Fibroblast of skin of left quadriceps (primary cell): ENCODE data around the gene MX2.
A peak's percentile ranks its signal among the peaks of the same experiment; 100 is the strongest.
"Not testable (repeated sequence)": the region's sequence is repeated elsewhere in the genome, so short reads cannot be mapped to it uniquely, and the experiment has no call there.

Experiments
- DNase-seq, 2 experiments: peaks; one replicate each; pipeline ENCODE4 v3.0.0-alpha.2; 2013; ENCODE audit warnings: low read depth in 2 of 2

MX2 gene, protein sequence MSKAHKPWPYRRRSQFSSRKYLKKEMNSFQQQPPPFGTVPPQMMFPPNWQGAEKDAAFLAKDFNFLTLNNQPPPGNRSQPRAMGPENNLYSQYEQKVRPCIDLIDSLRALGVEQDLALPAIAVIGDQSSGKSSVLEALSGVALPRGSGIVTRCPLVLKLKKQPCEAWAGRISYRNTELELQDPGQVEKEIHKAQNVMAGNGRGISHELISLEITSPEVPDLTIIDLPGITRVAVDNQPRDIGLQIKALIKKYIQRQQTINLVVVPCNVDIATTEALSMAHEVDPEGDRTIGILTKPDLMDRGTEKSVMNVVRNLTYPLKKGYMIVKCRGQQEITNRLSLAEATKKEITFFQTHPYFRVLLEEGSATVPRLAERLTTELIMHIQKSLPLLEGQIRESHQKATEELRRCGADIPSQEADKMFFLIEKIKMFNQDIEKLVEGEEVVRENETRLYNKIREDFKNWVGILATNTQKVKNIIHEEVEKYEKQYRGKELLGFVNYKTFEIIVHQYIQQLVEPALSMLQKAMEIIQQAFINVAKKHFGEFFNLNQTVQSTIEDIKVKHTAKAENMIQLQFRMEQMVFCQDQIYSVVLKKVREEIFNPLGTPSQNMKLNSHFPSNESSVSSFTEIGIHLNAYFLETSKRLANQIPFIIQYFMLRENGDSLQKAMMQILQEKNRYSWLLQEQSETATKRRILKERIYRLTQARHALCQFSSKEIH

DNA sequence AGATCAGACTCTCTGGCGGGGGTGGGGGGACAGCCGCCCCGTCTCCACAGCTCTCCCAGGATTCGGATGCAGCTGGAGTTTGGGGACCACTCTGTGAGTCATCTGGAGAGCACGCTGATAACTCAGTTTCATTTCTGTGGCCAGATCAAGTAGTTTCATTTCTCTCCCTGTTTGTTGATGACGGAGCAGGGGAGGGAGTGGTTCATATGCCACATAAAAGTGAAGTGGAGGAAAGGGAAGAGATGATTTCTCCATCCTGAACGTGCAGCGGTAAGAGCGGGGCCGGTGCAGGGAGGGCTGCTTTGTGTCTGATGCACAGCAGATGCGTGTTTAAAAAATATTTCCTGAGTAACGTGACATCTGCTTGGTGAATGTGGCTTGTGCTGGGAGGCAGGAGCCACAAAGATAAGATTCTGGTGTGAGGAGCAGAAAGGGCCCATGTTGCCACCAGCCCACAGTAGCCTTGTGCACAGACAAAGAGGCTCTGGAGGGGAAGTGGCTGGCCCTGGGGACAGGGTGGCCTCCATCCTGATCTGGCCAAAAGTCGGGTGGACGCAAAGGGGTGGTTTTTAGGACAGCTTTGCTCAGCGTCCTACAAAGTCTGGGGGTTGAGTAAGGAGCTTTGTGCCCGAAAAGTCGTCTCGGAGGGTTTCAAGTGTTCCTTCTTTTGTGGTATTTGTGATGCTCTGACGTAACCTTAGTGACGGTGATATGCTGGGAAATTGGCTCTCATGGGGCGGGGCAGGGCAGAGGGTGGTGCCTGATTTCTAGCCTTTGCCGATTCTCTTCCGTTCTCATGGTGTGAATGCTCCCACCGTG lies at the start of gene MX2:
Gene MX2, plus strand, starts transcription at position 242 of the 819 bp plus-strand sequence. CDS start 14,880 bp downstream, outside the sequence.
- DNase-seq, result peak; percentile 88

DNA sequence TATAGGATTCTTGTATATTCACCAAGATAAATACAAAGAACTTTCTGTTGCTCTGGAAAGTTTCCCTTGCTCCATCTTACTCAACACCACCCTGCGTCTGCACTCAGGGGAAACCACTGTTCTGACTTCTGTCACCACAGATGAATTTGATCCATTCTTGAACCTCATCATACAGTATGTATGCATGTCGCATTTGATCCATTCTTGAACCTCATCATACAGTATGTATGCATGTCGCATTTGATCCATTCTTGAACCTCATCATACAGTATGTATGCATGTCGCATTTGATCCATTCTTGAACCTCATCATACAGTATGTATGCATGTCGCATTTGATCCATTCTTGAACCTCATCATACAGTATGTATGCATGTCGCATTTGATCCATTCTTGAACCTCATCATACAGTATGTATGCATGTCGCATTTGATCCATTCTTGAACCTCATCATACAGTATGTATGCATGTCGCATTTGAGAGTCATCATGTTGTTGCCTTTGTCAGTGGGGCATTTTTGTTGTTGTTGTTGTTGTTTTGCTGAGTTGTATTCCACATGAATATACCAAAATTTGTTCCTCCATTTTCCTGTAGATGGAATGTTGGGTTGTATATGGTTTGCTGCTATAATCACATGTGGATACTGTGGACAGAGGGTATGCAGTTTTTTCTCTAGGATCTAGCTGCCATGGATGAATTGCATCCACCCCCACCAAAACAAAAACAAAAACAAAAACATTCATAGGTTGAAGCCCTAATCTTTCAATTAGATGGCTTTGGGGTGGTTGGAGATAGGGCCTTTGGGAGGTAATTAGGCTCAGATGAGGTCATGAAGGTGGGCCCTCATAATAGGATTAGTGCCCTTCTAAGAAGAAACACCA lies 48.3 kb upstream of the MX2 start:
- not testable (repeated sequence) for DNase-seq

DNA sequence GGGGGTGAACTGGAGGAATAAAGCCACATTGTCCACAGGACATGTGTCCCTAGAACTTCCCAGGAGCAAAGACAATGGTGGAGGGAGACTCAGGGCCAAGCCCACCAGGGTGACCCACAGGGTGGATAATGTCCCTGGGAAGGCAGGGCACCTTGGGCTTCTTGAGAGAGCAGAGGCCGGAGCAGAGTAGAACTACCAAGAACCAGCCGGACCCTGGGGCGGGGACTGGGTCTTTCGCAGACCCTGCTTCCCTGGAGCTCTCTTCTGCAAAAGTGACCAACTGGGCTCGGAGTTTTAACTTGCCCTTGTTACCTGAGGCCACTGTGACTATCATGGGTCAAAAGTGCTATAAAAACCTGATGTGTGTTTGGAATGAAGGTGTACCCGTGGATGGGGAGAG lies 46.1 kb upstream of the MX2 start:
- DNase-seq, result no peak

DNA sequence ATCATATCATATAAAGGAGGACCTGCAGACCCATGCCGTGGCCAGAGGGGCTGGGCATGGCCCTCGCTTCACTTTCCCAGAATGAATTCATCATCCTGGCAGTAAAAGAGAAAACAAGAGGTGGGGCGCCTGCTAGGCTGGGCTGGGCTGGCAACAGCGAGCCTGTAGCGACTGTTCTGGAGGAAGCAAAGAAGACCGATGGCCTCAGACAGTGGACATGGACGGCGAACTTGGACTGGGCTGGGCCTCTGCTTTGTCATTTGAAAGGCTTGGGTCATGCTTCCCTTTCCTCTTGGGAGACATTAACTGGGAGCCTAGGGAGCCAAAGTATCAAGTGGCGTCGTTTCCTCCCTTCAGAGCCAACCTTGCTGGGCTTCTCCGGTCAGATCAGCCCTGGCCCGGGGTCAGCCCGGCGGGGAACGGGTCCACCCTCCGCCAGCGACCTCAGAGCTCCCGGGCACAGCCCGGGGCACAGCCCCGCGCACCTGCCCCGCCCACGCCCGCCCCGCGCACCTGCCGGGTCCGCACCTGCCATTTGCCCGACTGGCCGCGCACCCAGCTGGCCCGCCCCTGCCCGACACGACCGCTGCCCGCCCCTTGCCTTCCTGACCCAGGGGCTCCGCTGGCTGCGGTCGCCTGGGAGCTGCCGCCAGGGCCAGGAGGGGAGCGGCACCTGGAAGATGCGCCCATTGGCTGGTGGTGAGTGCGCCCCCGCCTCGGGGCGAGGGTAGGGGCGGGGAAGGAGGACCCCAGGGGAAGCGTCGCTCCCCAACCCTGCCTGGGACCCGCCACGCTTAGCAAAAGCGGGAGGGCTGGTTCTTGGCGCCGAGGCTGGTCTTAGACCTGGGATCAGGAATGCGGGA lies 45.4 kb upstream of the MX2 start, which contains the start of gene FAM3B:
Gene FAM3B, plus strand, starts transcription at position 602 of the 863 bp plus-strand sequence. Its CDS starts 79 bp downstream, at position 681.
- no peak for DNase-seq

DNA sequence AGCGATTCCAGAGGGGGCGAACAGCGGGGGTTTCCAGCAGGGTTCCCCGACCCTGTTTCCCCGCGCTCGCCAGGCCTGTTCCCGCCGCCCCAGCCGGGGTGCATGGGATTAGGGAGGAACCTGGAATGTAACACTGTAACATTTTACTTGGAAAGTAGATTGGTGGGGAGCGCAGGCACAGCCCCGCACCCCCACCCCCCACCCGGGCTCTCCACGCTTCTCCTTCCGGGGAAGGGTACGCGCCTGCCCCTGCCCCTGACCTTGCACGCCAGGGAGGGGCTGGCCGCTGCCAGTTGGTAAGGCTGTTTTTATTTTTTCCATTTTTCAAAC lies 44.8 kb upstream of the MX2 start:
- no peak for DNase-seq

DNA sequence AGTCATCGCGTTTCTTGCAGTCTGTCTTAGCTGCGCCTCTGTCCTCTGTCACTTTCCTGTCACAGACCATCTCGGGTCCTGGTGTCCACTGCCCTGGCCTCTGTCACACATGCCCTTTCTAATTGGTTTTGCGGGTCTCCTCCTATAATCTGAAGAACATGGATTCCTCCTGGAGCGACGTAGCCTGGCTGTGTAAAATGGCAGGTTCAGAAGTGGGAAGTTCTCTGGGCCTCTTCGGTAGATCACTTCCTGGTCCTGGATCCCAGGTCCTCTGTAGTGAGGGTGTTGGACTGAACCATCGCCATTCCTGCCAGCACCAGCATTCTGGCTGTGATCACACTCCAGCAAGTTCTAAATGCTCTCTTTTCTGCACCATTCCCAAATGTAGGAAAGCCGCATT lies 44.4 kb upstream of the MX2 start:
- no peak for DNase-seq

DNA sequence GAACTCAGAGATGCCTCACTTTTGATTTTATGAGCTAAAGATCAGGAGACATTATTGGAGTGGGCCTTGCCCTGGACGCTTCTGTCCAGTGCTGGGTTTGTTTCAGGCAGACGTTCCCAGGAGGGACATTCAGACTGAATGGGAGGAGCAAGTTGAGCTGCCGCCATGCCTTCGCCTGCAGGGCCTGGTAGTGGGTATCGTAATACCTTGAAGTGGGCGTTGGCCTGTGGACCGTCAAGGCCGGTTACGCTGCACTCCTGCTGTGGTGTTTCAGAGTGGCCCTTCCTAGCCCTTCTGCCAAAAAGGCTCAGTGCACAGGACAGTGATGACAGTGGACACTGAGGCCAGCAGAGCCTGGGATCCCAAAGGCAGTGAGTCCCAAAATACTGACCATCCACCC lies 43.6 kb upstream of the MX2 start:
- DNase-seq, result no peak

DNA sequence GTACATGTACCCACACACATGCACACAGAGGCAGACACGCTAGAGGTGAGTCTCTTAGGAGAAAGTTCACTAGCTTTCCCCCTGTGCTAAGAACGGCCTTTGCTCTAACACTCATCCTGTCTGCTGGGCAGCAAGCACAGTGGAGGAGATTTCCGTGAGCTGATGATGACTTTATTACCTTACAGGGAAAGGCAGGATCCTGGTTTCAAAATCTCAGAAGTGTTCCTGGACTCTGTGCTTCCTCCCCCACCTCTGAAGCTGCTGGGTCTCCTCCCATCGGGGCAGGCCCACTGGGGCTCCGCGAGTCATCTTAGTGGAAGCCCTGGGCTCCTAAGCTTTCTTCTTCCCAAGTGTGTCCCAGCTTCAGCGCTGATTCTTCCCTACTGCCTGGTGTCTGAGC lies 42.6 kb upstream of the MX2 start:
- no peak for DNase-seq

DNA sequence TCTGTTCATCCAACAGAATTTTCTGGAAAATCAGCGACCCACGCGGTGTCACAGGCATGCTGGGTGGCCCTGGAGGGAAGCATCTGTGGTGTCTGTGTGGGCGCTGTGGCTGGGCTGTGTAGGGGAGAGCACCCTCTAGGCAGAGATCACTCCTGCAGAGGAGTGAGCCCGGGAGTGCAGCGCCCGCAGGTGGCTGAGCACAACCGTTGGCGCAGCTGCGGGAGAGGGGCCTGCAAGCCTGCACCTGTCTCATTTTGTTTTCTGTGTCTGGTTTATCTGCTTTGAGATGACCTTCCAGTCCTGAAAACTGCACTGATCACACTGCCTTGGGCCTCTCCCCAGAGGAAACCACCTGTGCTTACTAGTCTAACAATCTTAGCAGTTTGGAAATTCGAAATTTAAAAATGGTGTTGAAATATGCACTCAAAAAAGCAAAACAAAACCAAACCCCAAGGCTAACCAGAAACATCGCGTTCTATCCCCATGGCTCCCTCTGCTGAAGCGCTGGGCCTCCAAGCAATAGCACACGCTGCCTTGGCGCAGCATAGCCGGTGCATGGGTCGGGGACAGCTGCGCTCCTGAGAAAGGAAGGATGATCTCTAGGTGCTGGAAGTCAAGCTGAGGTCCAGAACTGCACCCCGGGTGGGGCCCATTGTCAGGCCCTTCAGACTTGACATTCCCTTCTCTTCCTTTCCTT lies 40.5 kb upstream of the MX2 start:
- DNase-seq, result no peak

DNA sequence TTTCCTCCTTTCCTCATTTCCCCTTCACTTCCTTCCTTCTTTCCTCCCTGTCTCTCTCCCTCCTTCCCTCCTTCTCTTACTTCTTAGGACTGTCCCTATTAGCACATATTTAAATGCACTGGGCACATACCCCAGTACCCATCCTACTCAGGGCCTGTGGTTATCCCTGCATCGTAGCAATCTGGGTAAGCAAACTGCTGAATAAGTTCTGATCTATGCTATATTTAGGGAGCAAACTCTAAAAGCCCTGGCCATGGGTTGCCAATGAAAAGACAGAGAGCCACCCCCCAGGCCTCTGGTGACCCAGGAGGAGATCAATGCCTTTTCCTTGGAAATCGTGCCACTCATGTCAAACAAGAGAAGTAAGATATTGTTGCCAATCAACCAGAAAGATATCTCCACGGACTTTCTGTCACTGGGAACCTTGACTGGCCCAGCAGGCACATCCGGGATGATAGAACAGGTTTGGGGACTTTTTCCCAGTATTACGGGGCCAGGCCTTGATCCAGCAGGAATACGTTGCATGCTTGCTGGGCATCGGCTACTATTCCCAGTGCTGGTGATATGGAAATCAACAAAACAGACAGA lies 39.8 kb upstream of the MX2 start:
- DNase-seq, result no peak

DNA sequence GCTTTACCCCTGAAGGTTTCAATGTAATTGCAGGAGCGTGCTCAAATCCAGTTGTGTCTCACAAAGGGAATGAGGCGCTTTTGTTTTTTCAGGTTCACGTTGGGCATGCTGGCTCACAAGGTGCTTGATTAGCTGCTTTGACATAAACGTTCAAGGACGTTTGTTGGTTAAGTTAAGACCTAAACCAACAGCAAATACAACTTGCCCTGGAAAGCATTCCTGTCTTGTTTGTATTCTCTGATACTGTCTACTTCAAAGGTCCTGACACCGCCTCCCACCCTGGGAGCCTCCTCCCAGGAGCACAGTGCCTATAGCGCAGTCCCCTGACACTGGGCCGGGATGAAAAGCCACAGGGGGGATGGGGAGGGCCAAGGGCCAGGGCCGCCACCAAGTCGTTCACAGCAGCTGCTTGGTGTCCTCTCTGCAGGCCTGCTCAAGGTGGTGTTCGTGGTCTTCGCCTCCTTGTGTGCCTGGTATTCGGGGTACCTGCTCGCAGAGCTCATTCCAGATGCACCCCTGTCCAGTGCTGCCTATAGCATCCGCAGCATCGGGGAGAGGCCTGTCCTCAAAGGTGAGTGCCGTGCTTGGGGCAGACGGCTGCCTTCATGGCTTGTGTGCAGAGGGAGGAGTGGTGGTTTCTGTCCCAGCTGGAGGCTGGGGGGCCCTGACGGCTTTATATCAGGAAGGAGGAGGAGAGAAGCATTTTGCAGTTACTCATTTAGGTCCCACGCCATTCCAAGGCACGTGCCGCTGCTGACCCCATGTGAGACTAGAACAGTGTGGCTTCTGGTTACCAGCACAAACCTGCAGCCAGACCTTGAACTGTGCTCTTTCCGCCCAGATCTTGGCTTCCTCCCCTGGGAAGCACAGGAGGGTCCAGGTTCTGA lies 39.1 kb upstream of the MX2 start:
- DNase-seq, result no peak

DNA sequence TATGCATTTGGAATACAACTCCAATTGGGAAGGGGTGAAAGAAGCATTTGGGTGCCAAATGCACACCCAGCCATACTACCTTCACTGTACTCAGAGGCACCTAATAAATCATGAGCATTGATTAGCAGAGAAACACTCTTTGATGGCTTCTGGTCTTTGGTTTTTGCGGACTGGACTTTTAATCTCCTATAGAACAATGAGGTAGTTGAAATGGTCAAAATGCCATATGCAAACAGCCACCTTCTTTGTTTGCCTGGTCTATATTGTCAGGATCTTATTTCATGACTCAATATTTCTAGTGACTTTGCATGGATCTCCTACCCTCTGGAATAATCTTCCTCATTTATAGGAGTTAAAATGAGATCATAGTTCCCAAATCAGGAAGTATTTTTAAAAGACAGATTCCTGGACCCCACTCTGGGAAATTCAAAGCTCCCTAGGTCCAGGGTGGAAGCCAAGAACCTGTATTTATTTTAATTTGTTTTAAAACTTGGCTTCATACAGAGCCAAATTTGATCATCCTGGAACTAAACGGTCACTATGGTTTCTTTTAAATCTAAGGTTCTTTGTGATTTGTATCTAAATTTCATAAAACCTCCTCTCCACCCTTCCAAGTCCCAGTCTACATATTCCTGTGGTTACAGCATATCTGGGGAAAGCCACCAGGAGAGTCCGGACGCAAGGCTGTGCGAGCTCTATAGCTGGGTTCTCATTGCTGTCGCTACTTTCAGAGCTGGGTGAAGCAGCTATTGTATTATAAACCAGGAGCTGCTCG lies 36.5 kb upstream of the MX2 start:
- DNase-seq, result no peak

DNA sequence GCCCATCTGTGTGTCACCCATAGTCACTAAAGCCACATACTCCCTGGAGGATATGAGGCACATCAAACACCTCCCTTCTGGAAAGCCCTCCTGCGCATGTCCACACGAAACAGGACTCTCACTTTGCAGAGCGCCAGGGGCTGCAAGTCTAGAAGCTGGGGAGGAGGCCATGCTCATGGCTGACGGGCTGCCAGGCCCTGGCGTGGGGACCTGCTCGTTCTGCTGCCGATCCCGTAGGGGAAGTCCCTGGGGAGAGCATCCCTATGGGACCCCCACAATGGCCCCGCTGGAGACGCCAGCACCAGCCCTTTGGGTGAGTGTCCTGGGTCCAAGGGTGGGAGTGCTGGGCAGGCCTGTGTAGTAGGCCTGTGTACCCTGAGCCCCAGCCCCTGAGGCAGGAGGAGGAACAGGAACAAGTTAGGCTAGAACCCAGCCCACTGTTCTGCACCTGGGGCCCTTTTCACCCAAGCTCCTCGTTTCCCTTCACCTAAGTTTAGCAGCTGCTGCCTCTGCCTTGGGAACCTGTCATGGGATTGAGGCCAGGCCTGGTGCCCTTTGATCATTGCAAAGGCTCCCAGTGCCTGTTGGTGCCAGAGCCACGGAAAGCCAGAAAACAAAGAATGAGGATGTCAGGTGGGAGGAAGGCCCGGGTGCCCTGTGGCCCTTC lies 35.3 kb upstream of the MX2 start:
- no peak for DNase-seq

DNA sequence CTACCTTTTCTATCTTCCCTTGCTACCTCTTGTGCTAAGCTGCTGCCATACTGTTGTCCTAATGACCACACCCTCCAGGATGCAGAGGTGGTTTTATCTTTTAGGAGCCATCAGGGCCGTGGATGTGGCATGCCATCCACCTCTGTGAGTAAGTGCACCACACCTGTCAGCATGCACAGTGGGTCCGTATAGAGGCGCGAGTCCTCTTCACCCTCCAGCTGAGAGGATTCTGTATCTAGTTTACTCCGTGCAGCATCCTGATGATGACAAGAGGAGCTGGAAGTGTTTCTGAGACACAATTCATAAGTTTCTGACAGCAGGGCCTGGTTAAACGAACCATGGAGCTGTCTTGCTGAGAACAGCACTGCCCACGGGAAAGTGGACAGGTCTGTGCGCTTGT lies 34.1 kb upstream of the MX2 start:
- DNase-seq, result no peak

DNA sequence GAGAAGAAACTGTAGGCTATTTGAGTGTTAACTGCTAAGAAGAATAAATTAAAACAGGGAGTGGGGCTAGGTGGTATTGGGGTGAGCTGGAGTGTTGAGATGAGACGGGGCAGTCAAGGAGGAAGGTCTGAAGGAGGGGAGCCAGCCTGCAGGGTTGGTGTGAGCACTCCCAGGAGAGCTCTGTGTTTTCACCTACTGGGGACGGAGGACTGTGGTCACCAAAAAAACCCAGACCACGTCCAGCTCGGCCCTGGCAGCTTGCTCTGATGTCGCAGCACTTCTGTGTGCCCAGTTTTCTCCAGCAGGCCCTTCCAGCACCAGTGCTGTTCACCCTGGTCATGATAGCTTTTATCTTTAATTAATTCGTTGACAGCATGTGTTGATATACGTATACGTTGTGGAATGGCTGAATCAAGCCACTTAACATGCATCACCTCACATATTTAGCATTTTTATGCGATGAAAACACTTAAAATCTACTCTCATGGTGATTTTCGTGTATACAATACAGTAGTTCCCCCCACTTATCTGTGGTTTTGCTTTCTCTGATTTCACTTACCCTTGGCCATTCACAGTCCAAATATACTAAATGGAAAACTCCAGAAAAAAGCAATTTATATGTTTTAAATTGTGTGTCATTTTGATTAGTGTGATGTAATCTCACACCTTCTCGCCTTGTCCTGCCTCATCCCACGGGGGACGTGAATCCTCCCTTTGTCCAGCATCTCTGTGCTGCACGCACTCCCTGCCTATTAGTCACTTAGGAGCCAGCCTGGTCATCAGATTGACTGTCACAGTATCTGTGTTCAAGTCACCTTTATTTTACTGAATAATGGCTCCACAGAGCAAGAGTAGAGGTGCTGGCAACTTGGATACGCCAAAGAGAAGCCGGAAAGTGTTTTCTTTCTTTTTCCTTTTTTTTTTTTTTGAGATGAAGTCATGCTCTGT lies 32.9 kb upstream of the MX2 start:
- DNase-seq, result peak in 1 of 2 experiments; percentile 2

DNA sequence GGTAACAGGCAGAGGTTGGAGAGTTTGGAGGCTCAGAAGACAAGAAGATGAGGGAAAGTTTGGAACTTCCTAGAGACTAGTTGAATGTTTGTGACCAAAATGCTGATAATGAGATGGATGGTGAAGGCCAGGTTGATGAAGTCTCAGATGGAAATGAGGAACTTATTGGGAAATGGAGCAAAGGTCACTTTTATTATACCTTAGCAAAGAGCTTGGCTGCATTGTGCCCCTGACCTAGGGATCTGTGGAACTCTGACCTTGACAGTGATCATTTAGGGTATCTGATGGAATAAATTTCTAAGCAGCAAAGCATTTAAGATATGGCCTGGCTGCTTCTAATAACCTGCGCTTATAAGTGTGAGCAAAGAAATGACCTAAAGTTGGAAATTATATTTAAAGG lies 28.1 kb upstream of the MX2 start:
- no peak for DNase-seq
